Nephron progenitor cell (in vitro differentiated cells): ENCODE data around the gene TYW1B.
"Not testable (repeated sequence)": the region's sequence is repeated elsewhere in the genome, so short reads cannot be mapped to it uniquely, and the experiment has no call there.

ENCODE experiments used
- DNase-seq: peaks from one replicate; pipeline ENCODE4 v3.0.0; 2021
- H3K27ac Mint-ChIP-seq: 2 replicates; pipeline ENCODE4 v1.8.0; 2021; ENCODE audit warnings: mild to moderate bottlenecking, moderate library complexity, mixed read lengths
- H3K27me3 Mint-ChIP-seq: 2 replicates; pipeline ENCODE4 v1.8.0; 2021; ENCODE audit warnings: mild to moderate bottlenecking, low read depth, mixed read lengths; ENCODE audit not compliant: poor library complexity
- H3K36me3 Mint-ChIP-seq: 2 replicates; pipeline ENCODE4 v1.8.0; 2021; ENCODE audit warnings: low read depth, mixed read lengths
- H3K4me1 Mint-ChIP-seq: 2 replicates; pipeline ENCODE4 v1.8.0; 2021; ENCODE audit warnings: mixed read lengths
- H3K4me3 Mint-ChIP-seq: 2 replicates; pipeline ENCODE4 v1.8.0; 2021; ENCODE audit warnings: mild to moderate bottlenecking, moderate library complexity, mixed read lengths
- H3K9me3 Mint-ChIP-seq: 2 replicates; pipeline ENCODE4 v1.8.0; 2021; ENCODE audit warnings: mild to moderate bottlenecking, moderate library complexity, mixed read lengths
- TF ChIP-seq, protein P1 (sequence below): fragments of 200-600 bp; sonication (generic); IDR thresholded peaks from 2 replicates; pipeline ENCODE4 v1.5.0; 2021; ENCODE audit warnings: antibody characterized with exemption

The TYW1B gene

DNA sequence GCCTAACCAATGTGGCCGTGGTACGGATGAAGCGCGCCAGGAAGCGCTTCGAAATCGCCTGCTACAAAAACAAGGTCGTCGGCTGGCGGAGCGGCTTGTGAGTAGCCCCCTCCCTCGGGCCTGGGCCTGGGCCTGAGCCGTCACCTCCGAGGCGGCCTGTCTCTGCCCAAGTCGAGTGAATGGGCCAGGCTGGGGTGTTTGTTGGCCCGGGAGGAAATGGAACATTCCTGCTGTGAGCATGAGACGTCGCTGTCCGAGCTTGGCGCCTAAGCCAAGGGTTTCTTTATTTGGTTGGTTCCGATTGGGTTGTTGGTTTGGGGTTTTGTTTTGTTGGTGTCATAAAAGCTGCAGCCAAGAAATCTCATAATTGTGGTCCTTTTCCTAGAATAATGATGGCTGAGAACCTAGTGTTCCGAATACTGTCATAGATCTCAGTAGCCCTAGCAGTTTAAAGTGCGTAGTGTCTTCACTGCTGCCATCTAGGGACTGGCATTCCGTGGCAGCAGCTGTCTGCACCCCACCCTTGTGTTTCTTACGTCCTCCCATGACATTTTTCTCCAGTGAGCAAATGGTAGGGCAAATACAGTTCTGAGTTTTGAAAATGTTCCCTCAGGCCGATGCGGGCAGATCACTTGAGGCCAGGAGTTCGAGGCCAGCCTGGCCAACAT is 1.8 kb upstream of the TYW1B start:
- peak; percentile 22 for DNase-seq
- H3K27me3 Mint-ChIP-seq, result not testable (repeated sequence)

DNA sequence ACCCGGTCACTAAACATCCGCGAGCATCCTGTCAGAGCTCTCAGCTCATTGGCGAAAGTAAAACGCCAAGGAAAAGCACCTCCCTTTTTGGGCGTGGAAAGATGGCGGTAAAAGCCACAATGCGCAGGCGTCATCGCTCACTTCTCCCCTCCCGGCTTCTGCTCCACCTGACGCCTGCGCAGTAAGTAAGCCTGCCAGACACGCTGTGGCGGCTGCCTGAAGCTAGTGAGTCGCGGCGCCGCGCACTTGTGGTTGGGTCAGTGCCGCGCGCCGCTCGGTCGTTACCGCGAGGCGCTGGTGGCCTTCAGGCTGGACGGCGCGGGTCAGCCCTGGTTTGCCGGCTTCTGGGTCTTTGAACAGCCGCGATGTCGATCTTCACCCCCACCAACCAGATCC is 1.3 kb upstream of the TYW1B start:
- H3K27me3 Mint-ChIP-seq, H3K9me3 Mint-ChIP-seq: not testable (repeated sequence)
- Mint-ChIP-seq H3K27ac (peak overlapping the region; percentile 99), H3K36me3 (peaks cover 20% of the 10 kb centered on the region), H3K4me1 (peaks cover 20% of the 10 kb centered on the region), H3K4me3 (peak overlapping the region; percentile 97)
- peak; percentile 96 for DNase-seq

More for the DNA sequence above, 1.8 kb upstream of the TYW1B start:
- not testable (repeated sequence) for H3K9me3 Mint-ChIP-seq
- TF ChIP-seq, protein P1, sequence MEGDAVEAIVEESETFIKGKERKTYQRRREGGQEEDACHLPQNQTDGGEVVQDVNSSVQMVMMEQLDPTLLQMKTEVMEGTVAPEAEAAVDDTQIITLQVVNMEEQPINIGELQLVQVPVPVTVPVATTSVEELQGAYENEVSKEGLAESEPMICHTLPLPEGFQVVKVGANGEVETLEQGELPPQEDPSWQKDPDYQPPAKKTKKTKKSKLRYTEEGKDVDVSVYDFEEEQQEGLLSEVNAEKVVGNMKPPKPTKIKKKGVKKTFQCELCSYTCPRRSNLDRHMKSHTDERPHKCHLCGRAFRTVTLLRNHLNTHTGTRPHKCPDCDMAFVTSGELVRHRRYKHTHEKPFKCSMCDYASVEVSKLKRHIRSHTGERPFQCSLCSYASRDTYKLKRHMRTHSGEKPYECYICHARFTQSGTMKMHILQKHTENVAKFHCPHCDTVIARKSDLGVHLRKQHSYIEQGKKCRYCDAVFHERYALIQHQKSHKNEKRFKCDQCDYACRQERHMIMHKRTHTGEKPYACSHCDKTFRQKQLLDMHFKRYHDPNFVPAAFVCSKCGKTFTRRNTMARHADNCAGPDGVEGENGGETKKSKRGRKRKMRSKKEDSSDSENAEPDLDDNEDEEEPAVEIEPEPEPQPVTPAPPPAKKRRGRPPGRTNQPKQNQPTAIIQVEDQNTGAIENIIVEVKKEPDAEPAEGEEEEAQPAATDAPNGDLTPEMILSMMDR, result peak; percentile 16
- H3K36me3 Mint-ChIP-seq, result peaks cover 23% of the 10 kb centered on the region
- peak overlapping the region; percentile 99 for H3K27ac Mint-ChIP-seq
- H3K4me3 Mint-ChIP-seq, result peak overlapping the region; percentile 97
- H3K4me1 Mint-ChIP-seq, result peaks cover 20% of the 10 kb centered on the region

DNA sequence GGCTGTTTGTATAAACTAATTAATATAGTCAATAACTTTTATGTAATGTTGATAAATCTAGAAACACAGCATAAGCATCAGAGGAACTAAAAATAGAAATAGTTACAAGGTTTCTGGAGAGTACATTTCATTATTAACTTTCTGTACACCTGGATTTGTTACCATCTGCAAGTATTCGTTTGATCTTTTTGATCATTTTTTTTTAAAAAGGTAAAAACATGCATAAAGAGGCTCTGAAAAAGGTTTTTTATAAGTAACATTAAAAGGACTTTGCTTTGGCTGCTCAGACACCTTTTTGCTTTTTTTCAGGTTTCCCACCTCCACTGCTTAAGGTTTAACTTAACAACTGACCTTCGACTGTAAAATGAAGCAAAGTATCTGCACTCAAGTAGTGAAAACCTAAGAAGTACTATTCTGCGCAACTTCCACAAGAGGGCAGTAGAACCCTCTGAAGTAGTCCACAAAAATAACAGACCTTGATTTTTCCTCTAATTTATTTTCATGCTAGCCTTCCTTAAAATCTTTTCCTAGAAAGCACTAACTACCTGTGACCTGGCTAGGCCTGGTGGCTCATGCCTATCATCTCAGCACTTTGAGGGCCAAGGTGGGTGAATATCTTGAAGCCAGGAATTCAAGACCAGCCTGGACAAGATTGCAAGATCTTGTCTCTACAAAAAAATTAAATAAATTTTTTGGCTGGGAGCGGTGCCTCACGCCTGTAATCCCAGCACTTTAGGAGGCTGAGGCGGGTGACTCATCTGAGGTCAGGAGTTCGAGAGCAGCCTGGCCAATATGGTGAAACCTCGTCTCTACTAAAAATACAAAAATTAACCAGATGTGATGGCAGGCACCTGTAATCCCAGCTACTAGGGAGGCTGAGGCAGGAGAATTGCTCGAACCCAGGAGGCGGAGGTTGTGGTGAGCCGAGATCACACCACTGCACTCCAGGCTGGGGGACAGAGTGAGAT is 4.0 kb downstream of the TYW1B start:
- H3K27ac Mint-ChIP-seq, H3K27me3 Mint-ChIP-seq, DNase-seq, H3K9me3 Mint-ChIP-seq, H3K4me3 Mint-ChIP-seq: not testable (repeated sequence)
- H3K4me1 Mint-ChIP-seq, result peaks cover 15% of the 10 kb centered on the region
- TF ChIP-seq, protein P1, result peak; percentile 44
- H3K36me3 Mint-ChIP-seq, result peaks cover 14% of the 10 kb centered on the region

DNA sequence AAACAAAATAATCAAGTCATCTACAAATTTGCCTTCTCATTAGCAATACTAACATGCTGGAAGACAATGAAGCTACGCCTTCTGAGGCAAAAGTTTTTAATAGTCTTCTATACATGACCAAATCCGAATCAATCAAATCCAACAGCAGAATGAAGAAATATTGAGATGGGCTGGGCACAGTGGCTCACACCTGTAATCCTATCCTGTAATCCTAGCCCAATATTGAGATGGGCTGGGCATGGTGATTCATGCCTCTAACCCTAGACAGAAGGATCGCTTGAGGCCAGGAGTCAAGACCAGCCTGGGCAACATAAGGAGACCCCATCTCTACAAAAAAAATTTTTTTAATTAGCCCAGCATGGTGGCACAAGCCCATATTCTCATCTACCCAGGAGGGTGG is 5.5 kb downstream of the TYW1B start:
- not testable (repeated sequence) for H3K4me3 Mint-ChIP-seq, H3K9me3 Mint-ChIP-seq, H3K27me3 Mint-ChIP-seq, DNase-seq, H3K27ac Mint-ChIP-seq
- Mint-ChIP-seq H3K4me1 (peaks cover 14% of the 10 kb centered on the region), H3K36me3 (peaks cover 29% of the 10 kb centered on the region)

DNA sequence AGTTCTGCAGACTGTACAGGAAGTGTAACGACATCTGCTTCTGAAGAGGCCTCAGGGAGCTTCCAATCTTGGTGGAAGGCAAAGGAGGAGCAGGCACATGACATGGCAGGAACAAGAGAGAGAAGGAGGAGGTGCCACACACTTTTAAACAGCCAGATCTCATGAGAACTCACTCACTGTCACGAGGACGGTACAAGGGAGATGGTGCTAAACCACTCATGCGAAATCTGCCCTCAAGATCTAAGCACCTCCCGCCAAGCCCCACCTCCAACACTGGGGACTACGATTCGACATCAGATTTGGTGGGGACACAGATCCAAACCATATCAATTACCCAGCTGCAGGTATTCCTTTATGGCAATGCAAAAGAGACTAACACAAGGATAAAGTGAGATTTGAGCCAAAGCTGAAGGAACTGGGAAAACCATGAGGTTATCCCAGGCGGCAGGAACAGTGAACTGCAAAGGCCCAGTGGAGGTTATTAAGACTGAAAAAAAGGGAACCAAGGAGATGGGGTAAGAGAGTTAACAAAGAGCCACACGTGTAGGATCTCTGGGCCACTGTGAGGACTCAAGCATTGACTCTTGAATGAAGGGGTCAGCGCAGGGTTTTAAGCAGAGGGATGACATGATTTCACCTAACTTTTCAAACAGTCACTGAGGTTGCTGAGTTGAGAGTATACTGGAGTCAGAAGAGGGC is 9.2 kb downstream of the TYW1B start:
- not testable (repeated sequence) for H3K27me3 Mint-ChIP-seq, DNase-seq, H3K4me1 Mint-ChIP-seq, H3K4me3 Mint-ChIP-seq, H3K27ac Mint-ChIP-seq, H3K9me3 Mint-ChIP-seq
- H3K36me3 Mint-ChIP-seq, result peaks cover 48% of the 10 kb centered on the region

DNA sequence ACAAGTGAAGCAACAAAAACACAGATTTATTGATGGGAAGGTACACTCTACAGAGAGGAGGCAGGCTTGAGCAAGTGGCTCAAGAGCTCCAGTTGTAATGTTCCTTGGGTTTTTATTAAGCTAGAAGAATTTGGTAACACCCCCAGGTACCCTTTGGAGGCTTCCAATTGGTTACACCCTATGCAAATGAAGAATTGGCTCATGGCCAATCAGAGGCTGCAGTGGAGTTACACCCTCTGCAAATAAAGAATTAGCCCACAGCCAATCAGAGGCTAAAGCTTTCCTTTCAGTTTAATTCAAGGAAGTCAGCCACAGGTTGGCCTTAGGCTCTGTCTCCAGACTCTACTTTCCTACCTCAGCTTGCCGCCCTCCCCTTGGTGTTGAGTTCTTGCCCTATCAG is 10.3 kb downstream of the TYW1B start:
- H3K27ac Mint-ChIP-seq, H3K9me3 Mint-ChIP-seq, H3K4me1 Mint-ChIP-seq, H3K27me3 Mint-ChIP-seq, H3K4me3 Mint-ChIP-seq, DNase-seq: not testable (repeated sequence)
- H3K36me3 Mint-ChIP-seq, result peaks cover 48% of the 10 kb centered on the region

DNA sequence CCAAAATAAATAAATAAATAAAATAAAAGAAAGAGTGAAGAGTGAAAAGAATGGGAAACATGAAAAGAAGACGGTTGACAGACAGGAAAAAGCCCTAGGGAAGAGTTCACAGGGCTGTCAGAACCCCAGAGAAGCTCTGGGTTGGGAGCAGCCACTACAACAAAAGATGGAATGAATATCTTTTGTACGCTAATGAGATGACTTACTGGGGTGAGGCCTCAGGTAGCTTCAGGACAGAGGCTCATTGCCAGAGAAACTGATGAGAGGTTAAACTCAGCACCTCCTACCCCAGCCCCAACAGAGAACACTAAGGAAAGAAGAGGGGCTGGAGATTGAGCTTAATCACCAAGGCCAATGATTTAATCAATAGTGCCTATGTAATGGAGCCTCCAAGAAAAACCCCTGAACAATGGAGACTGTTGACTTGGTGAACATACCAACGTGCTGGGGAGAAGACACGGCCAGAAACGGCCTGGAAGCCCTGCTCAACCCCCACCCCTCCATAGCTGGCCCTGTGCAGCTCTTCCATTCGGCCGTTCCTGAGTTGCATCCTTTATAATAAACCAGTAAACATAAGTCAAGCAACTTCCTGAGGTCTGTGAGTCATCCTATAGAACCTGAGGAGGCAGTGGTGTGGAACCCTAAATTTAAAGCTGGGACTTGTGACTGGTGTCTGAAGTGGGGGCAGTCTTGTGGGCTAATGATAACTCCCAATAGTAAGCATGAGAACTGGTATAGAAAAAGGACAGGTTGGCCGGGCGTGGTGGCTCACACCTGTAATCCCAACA is 11.4 kb downstream of the TYW1B start:
- peaks cover 48% of the 10 kb centered on the region for H3K36me3 Mint-ChIP-seq
- not testable (repeated sequence) for H3K4me1 Mint-ChIP-seq, H3K27me3 Mint-ChIP-seq, H3K9me3 Mint-ChIP-seq, H3K4me3 Mint-ChIP-seq, H3K27ac Mint-ChIP-seq, DNase-seq

DNA sequence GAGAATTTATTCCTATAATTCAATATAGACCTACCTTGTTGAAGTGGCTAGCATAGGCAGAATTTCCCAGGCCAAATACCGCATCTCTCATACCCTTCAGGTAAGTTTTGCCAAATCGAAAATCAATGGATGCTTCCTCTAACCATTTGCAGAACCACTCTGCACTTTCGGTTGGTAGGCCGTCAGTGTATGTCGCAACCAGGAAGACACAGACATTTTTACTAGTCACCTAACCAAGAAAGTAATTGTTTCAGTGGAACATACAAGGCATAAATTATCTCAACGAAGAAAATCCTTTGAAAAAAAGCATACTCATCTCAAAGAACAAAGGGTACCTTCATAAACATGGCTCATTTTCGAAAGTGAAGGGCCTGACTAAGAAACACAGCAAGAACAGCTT is 17.6 kb downstream of the TYW1B start:
- DNase-seq, H3K27me3 Mint-ChIP-seq, H3K4me3 Mint-ChIP-seq, H3K9me3 Mint-ChIP-seq, H3K4me1 Mint-ChIP-seq: not testable (repeated sequence)
- Mint-ChIP-seq H3K36me3 (peaks cover 22% of the 10 kb centered on the region), H3K27ac (peak overlapping the region; percentile 25)

DNA sequence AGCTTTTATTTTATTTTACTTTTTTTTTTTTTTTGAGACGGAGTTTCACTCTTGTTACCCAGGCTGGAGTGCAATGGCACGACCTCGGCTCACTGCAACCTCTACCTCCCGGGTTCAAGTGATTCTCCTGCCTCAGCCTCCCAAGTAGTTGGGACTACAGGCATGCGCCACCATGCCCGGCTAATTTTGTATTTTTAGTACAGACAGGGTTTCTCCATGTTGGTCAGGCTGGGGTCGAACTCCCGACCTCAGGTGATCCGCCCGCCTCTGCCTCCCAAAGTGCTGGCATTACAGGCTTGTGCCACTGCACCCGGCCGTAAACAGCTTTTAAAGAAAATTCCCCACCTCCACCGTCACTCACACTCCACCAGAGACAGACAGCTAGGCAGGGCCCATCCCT is 19.5 kb downstream of the TYW1B start:
- not testable (repeated sequence) for H3K4me1 Mint-ChIP-seq, H3K27ac Mint-ChIP-seq

DNA sequence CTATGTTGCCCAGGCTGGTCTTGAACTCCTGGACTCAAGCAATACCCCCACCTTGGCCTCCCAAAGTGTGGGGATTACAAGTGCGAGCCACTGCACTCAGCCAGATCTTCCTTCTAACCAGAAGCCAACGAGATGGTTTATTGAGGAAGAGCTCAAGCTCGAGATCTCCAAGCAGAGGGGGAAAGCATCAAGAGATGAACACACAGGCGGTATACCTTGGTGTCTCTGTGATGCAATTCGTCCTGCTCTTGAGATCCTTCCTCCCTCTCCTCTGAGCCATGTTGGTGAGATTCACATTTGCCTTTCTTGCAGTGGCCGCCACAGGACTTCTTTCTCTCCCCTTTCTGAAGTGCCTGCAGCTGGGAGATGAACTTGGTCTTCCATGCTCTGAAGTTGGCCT is 21.1 kb downstream of the TYW1B start:
- DNase-seq, H3K4me3 Mint-ChIP-seq, H3K9me3 Mint-ChIP-seq, H3K4me1 Mint-ChIP-seq, H3K27me3 Mint-ChIP-seq: not testable (repeated sequence)
- peak overlapping the region; percentile 43 for H3K27ac Mint-ChIP-seq
- peaks cover 31% of the 10 kb centered on the region for H3K36me3 Mint-ChIP-seq

More for the DNA sequence above, 19.5 kb downstream of the TYW1B start:
- H3K4me3 Mint-ChIP-seq, H3K9me3 Mint-ChIP-seq, H3K27me3 Mint-ChIP-seq, DNase-seq: not testable (repeated sequence)
- peaks cover 25% of the 10 kb centered on the region for H3K36me3 Mint-ChIP-seq
